Gastroesophageal sphincter (tissue), 3 donors: ENCODE results near the gene COL11A1.

Source experiments
- CTCF ChIP-seq, 4 experiments: fragments of 200-600 bp in 2 of 4; fragments of 450-650 bp in 2 of 4; sonication (generic) in 1 of 4; IDR thresholded peaks; one replicate each; pipeline ENCODE4 v1.5.1; 2017 to 2019; ENCODE audit warnings: antibody characterized with exemption in 4 of 4, mild to moderate bottlenecking in 2 of 4, moderate library complexity in 2 of 4
- POLR2A ChIP-seq, 2 donors: fragments of 450-650 bp; IDR thresholded peaks; one replicate each; pipeline ENCODE4 v1.6.1; 2017; ENCODE audit warnings: antibody characterized with exemption in 2 of 2, mild to moderate bottlenecking in 2 of 2, moderate library complexity in 1 of 2

GRCh38 chr1:102861247-102861646, 247.1 kb downstream of the COL11A1 start:
- TF ChIP-seq POLR2A (IDR thresholded peaks at IDR 0.05) (no peak), CTCF (IDR thresholded peaks at IDR 0.05) (no peak)
